Tibial artery (tissue), 4 donors: ENCODE data around the gene HHAT.

ENCODE experiments used
- DNase-seq, 2 donors: peaks; one replicate each; pipeline ENCODE4 v3.0.0-alpha.2; 2019
- H3K27ac ChIP-seq, 2 donors: fragments of 200-600 bp; sonication (generic) in 1 of 2; 1 replicate in 1 of 2; 2 replicates in 1 of 2; pipeline ENCODE4 v1.5.1; 2018 to 2019; ENCODE audit warnings: mild to moderate bottlenecking in 1 of 2
- H3K27me3 ChIP-seq, 2 donors: fragments of 200-600 bp; sonication (generic) in 1 of 2; one replicate each; pipeline versions ENCODE4 v1.5.1 to v1.6.0; 2016 to 2019
- H3K36me3 ChIP-seq, 3 donors: fragments of 200-600 bp; sonication (generic) in 2 of 3; one replicate each; pipeline ENCODE4 v1.5.1; 2016 to 2019; ENCODE audit warnings: mild to moderate bottlenecking in 2 of 3
- H3K4me1 ChIP-seq, 4 donors: fragments of 200-600 bp; sonication (generic) in 2 of 4; 1 replicate in 3 of 4; 2 replicates in 1 of 4; pipeline ENCODE4 v1.5.1; 2016 to 2019
- H3K4me3 ChIP-seq, 2 donors: fragments of 200-600 bp; sonication (generic) in 1 of 2; 1 replicate in 1 of 2; 2 replicates in 1 of 2; pipeline ENCODE4 v1.5.1; 2018 to 2019; ENCODE audit warnings: mild to moderate bottlenecking in 2 of 2
- H3K9me3 ChIP-seq, 3 donors: fragments of 200-600 bp; sonication (generic) in 1 of 3; one replicate each; pipeline ENCODE4 v1.5.1; 2016 to 2019
- CTCF ChIP-seq, 2 experiments: fragments of 200-600 bp in 1 of 2; fragments of 450-650 bp in 1 of 2; IDR thresholded peaks; one replicate each; pipeline ENCODE4 v1.5.1; 2017 to 2019; ENCODE audit warnings: antibody characterized with exemption in 2 of 2, mild to moderate bottlenecking in 1 of 2, moderate library complexity in 1 of 2
- intact Hi-C: fragments of 100-400 bp; cut with DNase I; formaldehyde crosslinking; loops from one replicate; pipeline ENCODE4 v1.15.0; 2023; ENCODE audit warnings: low total_unique reads

Gene HHAT

DNA sequence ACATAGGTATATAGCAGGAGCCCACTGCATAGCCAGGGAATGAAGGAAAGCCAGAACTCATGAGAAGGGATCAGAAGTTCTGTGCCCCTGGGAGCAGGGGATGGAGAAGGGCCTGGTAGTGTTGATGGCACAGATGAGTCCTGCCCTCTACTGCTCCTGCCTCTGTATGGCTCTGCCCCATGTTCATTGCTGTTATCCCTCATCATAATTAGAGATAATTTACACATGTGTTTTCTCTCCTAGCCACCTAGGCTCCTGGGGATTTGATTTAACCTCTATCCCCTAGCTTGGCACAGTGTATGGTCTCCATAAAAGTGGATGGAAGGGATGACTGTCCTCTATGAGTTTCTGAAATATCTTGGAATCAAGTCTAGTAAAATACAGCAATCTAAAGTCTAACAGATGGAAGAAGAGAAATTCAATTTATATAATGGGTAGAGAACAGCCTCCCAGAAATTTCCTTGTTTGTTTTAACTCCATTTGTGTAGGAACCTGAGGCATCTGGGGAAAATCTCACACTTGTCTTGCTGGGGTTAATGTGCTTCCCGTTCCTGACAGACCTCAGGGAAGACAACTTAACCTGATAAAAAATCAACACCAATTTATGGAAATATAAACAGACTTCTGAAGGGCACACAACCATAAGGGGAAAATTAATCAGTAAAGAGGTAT, 393.8 kb downstream of the HHAT start:
- Histone ChIP-seq H3K36me3 (no peaks in the 10 kb centered on the region), H3K9me3 (no peaks in the 10 kb centered on the region), H3K27me3 (peaks cover 0 to 5% of the 10 kb centered on the region in 2 donors), H3K4me1 (no peaks in the 10 kb centered on the region), H3K4me3 (no peak overlapping the region), H3K27ac (no peak overlapping the region)
- DNase-seq: no peak
- intact Hi-C loops: no loop called here
- no peak for TF ChIP-seq CTCF (IDR thresholded peaks at IDR 0.05)

- H3K9me3 ChIP-seq: no peaks in the 10 kb centered on the region
- peaks cover 0 to 5% of the 10 kb centered on the region in 2 donors for H3K27me3 ChIP-seq
- H3K4me3 ChIP-seq: no peak overlapping the region
- no peak overlapping the region for H3K27ac ChIP-seq
- TF ChIP-seq CTCF (IDR thresholded peaks at IDR 0.05): no peak
- H3K36me3 ChIP-seq: no peaks in the 10 kb centered on the region
- intact Hi-C loops: no loop called here
- DNase-seq: no peak
- no peaks in the 10 kb centered on the region for H3K4me1 ChIP-seq
These were observed 394.9 kb downstream of the HHAT start for GRCh38 chr1:210723646-210724045.

- no peak for DNase-seq
- intact Hi-C loops: no loop called here
- Histone ChIP-seq H3K27me3 (peaks cover 0 to 5% of the 10 kb centered on the region in 2 donors), H3K27ac (no peak overlapping the region), H3K9me3 (no peaks in the 10 kb centered on the region), H3K4me3 (no peak overlapping the region), H3K36me3 (no peaks in the 10 kb centered on the region), H3K4me1 (no peaks in the 10 kb centered on the region)
- TF ChIP-seq CTCF (IDR thresholded peaks at IDR 0.05): no peak
These were observed 396.1 kb downstream of the HHAT start for GRCh38 chr1:210724768-210725167.
